ENCODE results near the gene IGSF11. TPM values are rescaled to one million over a fixed set of nuclear protein-coding genes. Genes with fewer than 3 reads are reported as not detected.

The IGSF11 gene
- polyA plus RNA-seq, 1 donor: 1.9 TPM

- H3K36me3 ChIP-seq (ENCODE audit: control insufficient read depth, insufficient read depth, low read length): no peaks in the 10 kb centered on the region
- DNase-seq: no peak
- no peak overlapping the region for H3K4me3 ChIP-seq (ENCODE audit: low read length)
- WGBS (ENCODE audit: insufficient coverage, low lambda C conversion rate): 100% methylated on average over 1 of the region's 5 CpGs
- H3K9me3 ChIP-seq (ENCODE audit: control insufficient read depth, low read depth, low read length): no peaks in the 10 kb centered on the region
- H3K27ac ChIP-seq (ENCODE audit: low read length): no peak overlapping the region
- no peaks in the 10 kb centered on the region for H3K27me3 ChIP-seq (ENCODE audit: control insufficient read depth, insufficient read depth, low read length)
- no peaks in the 10 kb centered on the region for H3K4me1 ChIP-seq (ENCODE audit: control insufficient read depth, insufficient read depth, low read length)
Observed at GRCh38 chr3:118932822-118933558, 101.7 kb downstream of the IGSF11 start.

- H3K36me3 ChIP-seq (ENCODE audit: control insufficient read depth, insufficient read depth, low read length): no peaks in the 10 kb centered on the region
- no peaks in the 10 kb centered on the region for H3K9me3 ChIP-seq (ENCODE audit: control insufficient read depth, low read depth, low read length)
- WGBS (ENCODE audit: insufficient coverage, low lambda C conversion rate): no CpG with 5 or more reads among the region's 2 CpGs
- DNase-seq: no peak
- no peaks in the 10 kb centered on the region for H3K4me1 ChIP-seq (ENCODE audit: control insufficient read depth, insufficient read depth, low read length)
- no peaks in the 10 kb centered on the region for H3K27me3 ChIP-seq (ENCODE audit: control insufficient read depth, insufficient read depth, low read length)
- H3K4me3 ChIP-seq (ENCODE audit: low read length): no peak overlapping the region
- no peak overlapping the region for H3K27ac ChIP-seq (ENCODE audit: low read length)
Observed at GRCh38 chr3:118931996-118932395, 102.7 kb downstream of the IGSF11 start.

GRCh38 chr3:118927449-118927848 lies 107.2 kb downstream of the IGSF11 start:
- Histone ChIP-seq H3K27ac (ENCODE audit: low read length) (no peak overlapping the region), H3K36me3 (ENCODE audit: control insufficient read depth, insufficient read depth, low read length) (no peaks in the 10 kb centered on the region), H3K27me3 (ENCODE audit: control insufficient read depth, insufficient read depth, low read length) (no peaks in the 10 kb centered on the region), H3K4me1 (ENCODE audit: control insufficient read depth, insufficient read depth, low read length) (no peaks in the 10 kb centered on the region), H3K4me3 (ENCODE audit: low read length) (no peak overlapping the region), H3K9me3 (ENCODE audit: control insufficient read depth, low read depth, low read length) (no peaks in the 10 kb centered on the region)
- 93% methylated on average over 2 of the region's 6 CpGs for WGBS (ENCODE audit: insufficient coverage, low lambda C conversion rate)
- no peak for DNase-seq

- H3K4me1 ChIP-seq (ENCODE audit: control insufficient read depth, insufficient read depth, low read length): no peaks in the 10 kb centered on the region
Observed at GRCh38 chr3:118912188-118912587, 122.5 kb downstream of the IGSF11 start.

DNA sequence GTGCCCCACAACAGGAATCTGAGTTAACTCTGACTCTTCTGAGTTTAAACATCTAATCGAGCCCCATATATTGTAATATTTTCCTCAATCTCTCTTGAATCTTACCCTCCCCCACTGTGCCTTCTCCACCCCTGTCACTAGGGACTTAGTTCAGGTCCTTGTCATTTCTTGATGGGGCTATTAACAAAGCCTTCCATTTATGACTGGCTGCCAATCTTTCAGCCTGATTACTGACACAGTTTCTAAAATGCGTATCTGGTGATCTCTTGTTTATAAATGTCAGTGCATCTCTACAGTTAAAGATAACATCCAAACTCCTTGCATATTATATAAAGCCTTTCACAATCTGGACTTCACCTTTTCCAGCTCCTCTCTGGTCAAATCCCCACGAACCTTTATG lies 124.3 kb downstream of the IGSF11 start:
- 88% methylated on average over 2 of the region's 3 CpGs for WGBS (ENCODE audit: insufficient coverage, low lambda C conversion rate)
- Histone ChIP-seq H3K27me3 (ENCODE audit: control insufficient read depth, insufficient read depth, low read length) (no peaks in the 10 kb centered on the region), H3K36me3 (ENCODE audit: control insufficient read depth, insufficient read depth, low read length) (no peaks in the 10 kb centered on the region), H3K4me3 (ENCODE audit: low read length) (no peak overlapping the region), H3K27ac (ENCODE audit: low read length) (no peak overlapping the region), H3K9me3 (ENCODE audit: control insufficient read depth, low read depth, low read length) (no peaks in the 10 kb centered on the region), H3K4me1 (ENCODE audit: control insufficient read depth, insufficient read depth, low read length) (no peaks in the 10 kb centered on the region)
- DNase-seq: no peak

More at GRCh38 chr3:118912188-118912587, 122.5 kb downstream of the IGSF11 start:
- Histone ChIP-seq H3K4me3 (ENCODE audit: low read length) (no peak overlapping the region), H3K27ac (ENCODE audit: low read length) (no peak overlapping the region), H3K9me3 (ENCODE audit: control insufficient read depth, low read depth, low read length) (no peaks in the 10 kb centered on the region), H3K27me3 (ENCODE audit: control insufficient read depth, insufficient read depth, low read length) (no peaks in the 10 kb centered on the region), H3K36me3 (ENCODE audit: control insufficient read depth, insufficient read depth, low read length) (no peaks in the 10 kb centered on the region)
- DNase-seq: no peak
- no CpG with 5 or more reads among the region's 3 CpGs for WGBS (ENCODE audit: insufficient coverage, low lambda C conversion rate)

- H3K27me3 ChIP-seq (ENCODE audit: control insufficient read depth, insufficient read depth, low read length): no peaks in the 10 kb centered on the region
- no peaks in the 10 kb centered on the region for H3K36me3 ChIP-seq (ENCODE audit: control insufficient read depth, insufficient read depth, low read length)
- H3K4me3 ChIP-seq (ENCODE audit: low read length): no peak overlapping the region
- H3K27ac ChIP-seq (ENCODE audit: low read length): no peak overlapping the region
- DNase-seq: no peak
- no peaks in the 10 kb centered on the region for H3K4me1 ChIP-seq (ENCODE audit: control insufficient read depth, insufficient read depth, low read length)
- no peaks in the 10 kb centered on the region for H3K9me3 ChIP-seq (ENCODE audit: control insufficient read depth, low read depth, low read length)
Observed at GRCh38 chr3:118909763-118910162, 124.9 kb downstream of the IGSF11 start.

DNA sequence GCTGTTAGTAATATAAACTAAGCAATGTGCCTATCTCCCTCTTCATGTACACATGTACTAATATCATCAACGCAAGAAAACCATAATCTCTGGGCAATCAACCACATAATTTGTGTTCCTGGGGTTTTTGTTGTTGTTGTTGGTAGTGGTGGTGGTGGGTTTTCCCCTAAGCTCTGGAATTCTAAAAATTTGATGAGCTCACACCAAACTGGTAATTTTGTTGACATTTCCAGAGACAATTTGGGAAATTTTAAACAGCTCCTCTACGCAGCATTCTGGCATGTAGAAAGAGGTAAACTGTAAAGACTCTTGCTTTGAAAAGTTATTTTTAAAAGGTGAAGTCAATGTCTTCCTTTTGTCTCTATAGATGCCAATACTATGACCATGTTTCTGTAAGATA lies 126.7 kb downstream of the IGSF11 start:
- no peak for DNase-seq
- WGBS (ENCODE audit: insufficient coverage, low lambda C conversion rate): no CpG with 5 or more reads among the region's 2 CpGs
- no peaks in the 10 kb centered on the region for H3K4me1 ChIP-seq (ENCODE audit: control insufficient read depth, insufficient read depth, low read length)
- no peak overlapping the region for H3K27ac ChIP-seq (ENCODE audit: low read length)
- H3K36me3 ChIP-seq (ENCODE audit: control insufficient read depth, insufficient read depth, low read length): no peaks in the 10 kb centered on the region
- no peak overlapping the region for H3K4me3 ChIP-seq (ENCODE audit: low read length)
- no peaks in the 10 kb centered on the region for H3K27me3 ChIP-seq (ENCODE audit: control insufficient read depth, insufficient read depth, low read length)
- no peaks in the 10 kb centered on the region for H3K9me3 ChIP-seq (ENCODE audit: control insufficient read depth, low read depth, low read length)

- no peak overlapping the region for H3K4me3 ChIP-seq (ENCODE audit: low read length)
- H3K4me1 ChIP-seq (ENCODE audit: control insufficient read depth, insufficient read depth, low read length): no peaks in the 10 kb centered on the region
- no peak for DNase-seq
- whole genome bisulfite sequencing (ENCODE audit: insufficient coverage, low lambda C conversion rate): 50% methylated on average over 1 of the region's 4 CpGs
- H3K27ac ChIP-seq (ENCODE audit: low read length): no peak overlapping the region
- no peaks in the 10 kb centered on the region for H3K36me3 ChIP-seq (ENCODE audit: control insufficient read depth, insufficient read depth, low read length)
- H3K9me3 ChIP-seq (ENCODE audit: control insufficient read depth, low read depth, low read length): no peaks in the 10 kb centered on the region
- no peaks in the 10 kb centered on the region for H3K27me3 ChIP-seq (ENCODE audit: control insufficient read depth, insufficient read depth, low read length)
Observed at GRCh38 chr3:118900737-118901525, 133.7 kb downstream of the IGSF11 start.

- Histone ChIP-seq H3K27me3 (ENCODE audit: control insufficient read depth, insufficient read depth, low read length) (no peaks in the 10 kb centered on the region), H3K4me1 (ENCODE audit: control insufficient read depth, insufficient read depth, low read length) (no peaks in the 10 kb centered on the region), H3K36me3 (ENCODE audit: control insufficient read depth, insufficient read depth, low read length) (no peaks in the 10 kb centered on the region), H3K4me3 (ENCODE audit: low read length) (no peak overlapping the region), H3K27ac (ENCODE audit: low read length) (no peak overlapping the region), H3K9me3 (ENCODE audit: control insufficient read depth, low read depth, low read length) (no peaks in the 10 kb centered on the region)
- no peak for DNase-seq
- WGBS (ENCODE audit: insufficient coverage, low lambda C conversion rate): no CpG with 5 or more reads among the region's 2 CpGs
Observed at GRCh38 chr3:118890206-118890605, 144.4 kb downstream of the IGSF11 start.

GRCh38 chr3:118889691-118890090 lies 145.0 kb downstream of the IGSF11 start:
- no peak for DNase-seq
- no peaks in the 10 kb centered on the region for H3K27me3 ChIP-seq (ENCODE audit: control insufficient read depth, insufficient read depth, low read length)
- H3K36me3 ChIP-seq (ENCODE audit: control insufficient read depth, insufficient read depth, low read length): no peaks in the 10 kb centered on the region
- H3K9me3 ChIP-seq (ENCODE audit: control insufficient read depth, low read depth, low read length): no peaks in the 10 kb centered on the region
- H3K4me1 ChIP-seq (ENCODE audit: control insufficient read depth, insufficient read depth, low read length): no peaks in the 10 kb centered on the region
- H3K4me3 ChIP-seq (ENCODE audit: low read length): no peak overlapping the region
- H3K27ac ChIP-seq (ENCODE audit: low read length): no peak overlapping the region

GRCh38 chr3:118886708-118887107 lies 147.9 kb downstream of the IGSF11 start:
- Histone ChIP-seq H3K27ac (ENCODE audit: low read length) (no peak overlapping the region), H3K9me3 (ENCODE audit: control insufficient read depth, low read depth, low read length) (no peaks in the 10 kb centered on the region), H3K4me1 (ENCODE audit: control insufficient read depth, insufficient read depth, low read length) (no peaks in the 10 kb centered on the region), H3K4me3 (ENCODE audit: low read length) (no peak overlapping the region), H3K27me3 (ENCODE audit: control insufficient read depth, insufficient read depth, low read length) (no peaks in the 10 kb centered on the region), H3K36me3 (ENCODE audit: control insufficient read depth, insufficient read depth, low read length) (no peaks in the 10 kb centered on the region)
- 86% methylated on average over 1 of the region's 3 CpGs for WGBS (ENCODE audit: insufficient coverage, low lambda C conversion rate)
- no peak for DNase-seq
